DMS114 treated with DMSO at 0.1 percent for 48 hours (cell line): ENCODE data around the gene S100Z.
"Not testable (repeated sequence)": the region's sequence is repeated elsewhere in the genome, so short reads cannot be mapped to it uniquely, and the experiment has no call there.

Source experiments
- DNase-seq: peaks from one replicate; lab custom pipeline; 2025; ENCODE audit not compliant: unreplicated experiment; lab: John Stamatoyannopoulos, UW

The S100Z gene

DNA sequence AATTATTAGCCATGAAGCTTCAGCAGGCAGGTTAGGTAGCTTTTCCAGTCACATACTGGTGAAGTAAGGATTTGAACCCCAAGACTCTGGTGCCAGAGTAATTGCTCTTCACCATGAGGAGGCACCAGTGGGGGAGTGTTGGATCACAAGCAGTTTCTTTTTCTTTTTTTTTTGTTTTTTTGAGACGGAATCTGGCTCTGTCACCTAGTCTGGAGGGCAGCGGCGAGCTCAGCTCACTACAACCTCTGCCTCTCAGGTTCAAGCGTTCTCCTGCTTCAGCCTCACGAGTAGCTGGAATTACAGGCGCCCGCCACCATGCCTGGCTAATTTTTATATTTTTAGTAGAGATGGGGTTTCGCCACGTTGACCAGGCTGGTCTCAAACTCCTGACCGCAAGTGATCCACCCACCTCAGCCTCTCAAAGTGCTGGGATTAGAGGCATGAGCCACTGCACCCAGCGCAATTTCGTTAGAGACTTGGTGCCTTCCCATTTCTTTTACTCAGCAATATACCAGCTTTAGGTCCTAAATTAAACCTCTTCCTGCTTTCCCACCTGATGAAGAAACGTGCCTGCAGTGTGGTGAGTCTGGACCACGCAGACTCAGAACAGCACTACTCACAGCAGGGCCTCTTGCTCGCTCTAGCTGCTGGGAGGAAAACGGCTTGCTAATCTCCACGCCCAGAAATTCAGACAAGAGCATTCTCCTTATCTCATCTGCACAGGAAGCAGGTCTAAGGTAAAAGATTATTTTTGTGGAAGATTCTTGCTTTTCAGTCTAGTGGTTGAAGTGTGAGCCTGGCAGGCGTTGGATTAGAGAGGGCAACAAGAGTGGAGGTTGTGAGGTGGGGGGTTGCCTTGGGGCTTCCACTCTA lies at the start of gene S100Z:
TSS of gene S100Z (plus strand) at position 596 of the 873 bp plus-strand sequence. CDS start 25,346 bp downstream, outside the sequence.
- DNase-seq, result no peak

GRCh38 chr5:76800579-76800978 lies 49.2 kb upstream of the S100Z start:
- DNase-seq, result no peak

- DNase-seq, result no peak
These were observed 48.5 kb upstream of the S100Z start for GRCh38 chr5:76801159-76801802.

DNA sequence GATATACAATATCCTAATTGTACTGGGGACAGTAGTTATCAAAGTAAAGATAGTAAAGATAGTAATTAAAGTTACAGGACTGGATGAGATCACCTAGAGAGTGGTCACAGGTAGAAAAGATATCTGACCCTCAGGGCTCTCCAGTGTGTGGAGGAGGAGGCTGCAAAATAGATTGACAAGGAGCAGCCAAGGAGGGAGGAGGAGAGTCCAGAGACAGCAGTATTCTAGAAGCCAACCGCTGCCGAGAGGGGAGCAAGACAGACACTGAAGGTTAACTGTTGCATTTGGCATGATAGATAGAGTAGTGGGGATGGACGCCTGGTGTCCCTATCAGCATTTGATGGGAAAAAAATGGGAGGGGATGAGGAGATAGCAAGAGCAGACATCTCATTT lies 48.0 kb upstream of the S100Z start:
- no peak for DNase-seq

DNA sequence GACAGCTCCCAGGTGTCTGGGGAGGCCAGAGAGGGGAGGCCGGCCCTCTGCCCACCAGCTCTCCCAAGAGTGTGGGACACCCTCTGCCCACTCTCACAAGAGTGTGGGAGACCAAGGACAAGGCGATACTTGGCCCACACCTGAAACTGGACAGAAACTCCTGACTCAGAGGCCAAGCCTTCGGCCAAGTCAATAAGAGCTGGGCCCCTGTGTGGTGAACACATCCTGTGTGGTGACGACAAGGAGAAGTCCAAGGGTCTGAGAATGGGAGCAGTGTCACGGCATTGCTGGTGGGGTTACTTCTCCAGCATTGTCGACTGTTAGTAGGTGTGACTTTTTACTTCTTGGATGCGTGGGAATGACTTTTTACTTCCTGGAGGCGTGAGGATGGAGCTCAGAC lies 45.5 kb upstream of the S100Z start:
- DNase-seq, result no peak

GRCh38 chr5:76805821-76806505 lies 43.9 kb upstream of the S100Z start:
- no peak for DNase-seq

DNA sequence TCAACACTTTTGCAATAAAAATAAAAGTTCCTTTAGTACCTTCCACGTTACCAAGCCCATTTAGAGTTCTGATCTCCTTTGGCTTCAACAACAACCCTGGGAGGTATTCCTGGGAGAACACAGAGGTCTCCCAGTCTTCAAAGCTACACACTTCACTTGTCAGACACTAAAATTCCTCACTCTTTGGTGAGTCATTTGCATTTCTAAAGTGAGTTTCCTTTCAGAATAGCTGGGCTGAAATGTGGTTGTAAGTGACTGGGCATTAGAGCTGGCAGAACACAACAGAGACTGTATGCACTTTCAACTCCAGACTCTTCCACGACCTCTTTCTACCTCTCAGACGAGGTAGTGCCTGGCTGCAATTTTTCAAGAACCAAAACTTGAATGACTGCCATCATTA lies 42.5 kb upstream of the S100Z start:
- DNase-seq, result no peak

DNA sequence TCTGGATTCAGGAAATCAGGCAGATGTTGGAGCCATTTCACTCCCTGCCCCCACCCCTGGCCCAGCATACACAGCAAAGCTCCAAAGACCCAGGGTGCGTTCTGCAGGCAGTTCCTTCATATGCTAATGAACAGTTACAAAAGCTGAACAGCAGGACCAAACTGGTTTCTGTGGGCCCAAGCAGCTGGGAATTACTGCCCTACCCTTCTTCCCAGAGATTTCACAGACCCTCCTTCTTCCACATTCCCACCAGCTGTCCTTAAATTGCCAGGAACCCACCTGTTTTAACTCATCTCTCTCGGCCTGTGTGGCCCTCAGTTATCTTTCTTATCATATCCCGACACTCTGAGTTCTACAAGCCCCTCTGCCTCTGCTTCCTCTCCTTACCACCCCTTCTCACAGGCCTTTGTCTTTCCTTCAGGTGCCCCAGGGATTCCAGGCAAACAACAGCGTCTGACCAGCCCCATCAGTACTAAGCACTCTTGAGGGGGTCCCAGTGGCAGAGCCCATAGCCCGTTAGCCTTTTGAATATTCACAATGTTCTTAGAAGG lies 41.6 kb upstream of the S100Z start:
- no peak for DNase-seq

DNA sequence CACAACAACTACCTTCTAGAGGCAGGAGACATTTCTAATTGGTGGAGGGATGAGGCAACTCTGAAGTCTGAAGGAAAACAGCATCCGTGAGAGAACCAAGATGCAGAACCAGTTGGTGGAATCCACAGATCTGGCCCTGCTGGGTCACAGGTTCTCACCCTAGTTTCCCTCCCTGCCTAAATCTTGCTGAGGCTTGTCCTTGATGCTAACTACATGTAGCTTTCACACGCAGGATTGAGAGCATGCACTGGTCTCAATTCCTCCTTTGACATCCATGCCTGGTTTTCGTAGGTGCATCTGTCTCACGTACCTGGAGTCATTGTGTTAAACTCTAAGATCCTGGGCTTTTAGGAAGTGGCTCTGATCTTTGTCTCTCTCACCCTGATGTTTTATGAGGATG lies 40.7 kb upstream of the S100Z start:
- DNase-seq, result no peak

DNA sequence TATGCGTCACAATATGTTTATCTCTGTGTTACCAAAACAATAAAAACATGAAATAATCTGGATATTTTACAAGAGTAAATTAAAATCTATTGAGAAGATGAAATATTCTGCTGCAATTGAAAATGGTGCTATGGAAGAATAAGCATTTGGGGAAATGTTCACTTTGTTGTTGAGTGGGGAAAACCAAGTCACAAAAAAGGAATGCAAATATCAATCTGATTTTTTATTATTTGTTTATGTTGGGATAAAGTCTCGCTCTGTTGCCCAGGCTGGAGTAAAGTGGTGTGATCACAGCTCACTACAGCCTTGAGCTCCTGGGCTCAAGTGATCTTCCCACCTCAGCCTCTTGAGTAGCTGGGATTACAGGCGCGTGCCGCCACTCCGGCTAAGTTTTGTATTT lies 39.6 kb upstream of the S100Z start:
- no peak for DNase-seq

GRCh38 chr5:76811214-76811613 lies 38.6 kb upstream of the S100Z start:
- no peak for DNase-seq

DNA sequence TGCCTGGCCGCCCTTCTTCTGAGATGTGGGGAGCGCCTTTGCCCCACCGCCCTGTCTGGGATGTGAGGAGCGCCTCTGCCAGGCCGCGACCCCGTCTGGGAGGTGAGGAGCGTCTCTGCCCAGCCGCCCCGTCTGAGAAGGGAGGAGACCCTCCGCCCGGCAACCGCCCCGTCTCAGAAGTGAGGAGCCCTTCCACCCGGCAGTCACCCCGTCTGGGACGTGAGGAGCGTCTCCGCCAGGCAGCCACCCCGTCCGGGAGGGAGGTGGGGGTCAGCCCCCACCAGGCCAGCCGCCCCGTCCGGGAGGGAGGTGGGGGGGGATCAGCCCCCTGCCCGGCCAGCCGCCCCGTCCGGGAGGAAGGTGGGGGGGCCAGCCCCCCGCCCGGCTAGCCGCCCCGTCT lies 37.6 kb upstream of the S100Z start:
- DNase-seq, result not testable (repeated sequence)

DNA sequence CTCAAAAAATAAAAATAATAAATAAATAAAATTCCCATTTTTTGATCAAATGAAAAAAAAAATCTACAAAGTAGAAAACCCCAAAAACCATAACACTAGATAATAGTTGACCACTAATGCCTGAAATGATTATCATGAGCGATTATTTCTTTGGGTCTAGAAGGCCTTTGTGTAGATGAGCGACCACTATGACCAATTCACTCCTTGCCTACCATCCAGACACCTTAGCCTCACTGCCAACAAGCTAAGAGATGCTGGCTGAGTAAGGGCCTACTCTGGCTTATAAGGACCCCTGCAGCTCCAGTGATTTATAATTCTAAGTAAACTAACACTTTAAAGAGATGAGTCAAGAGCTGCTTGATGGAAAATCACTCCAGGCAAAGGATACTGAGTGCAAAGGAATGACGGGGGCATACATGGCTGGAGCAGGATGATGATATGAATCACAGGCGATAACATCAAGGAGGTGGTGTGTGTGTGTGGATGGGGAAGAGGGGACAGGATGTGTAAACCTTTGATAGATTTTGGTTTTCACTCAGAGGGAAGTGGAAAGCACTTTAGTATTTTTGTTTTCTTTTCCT lies 35.7 kb upstream of the S100Z start:
- DNase-seq, result no peak

DNA sequence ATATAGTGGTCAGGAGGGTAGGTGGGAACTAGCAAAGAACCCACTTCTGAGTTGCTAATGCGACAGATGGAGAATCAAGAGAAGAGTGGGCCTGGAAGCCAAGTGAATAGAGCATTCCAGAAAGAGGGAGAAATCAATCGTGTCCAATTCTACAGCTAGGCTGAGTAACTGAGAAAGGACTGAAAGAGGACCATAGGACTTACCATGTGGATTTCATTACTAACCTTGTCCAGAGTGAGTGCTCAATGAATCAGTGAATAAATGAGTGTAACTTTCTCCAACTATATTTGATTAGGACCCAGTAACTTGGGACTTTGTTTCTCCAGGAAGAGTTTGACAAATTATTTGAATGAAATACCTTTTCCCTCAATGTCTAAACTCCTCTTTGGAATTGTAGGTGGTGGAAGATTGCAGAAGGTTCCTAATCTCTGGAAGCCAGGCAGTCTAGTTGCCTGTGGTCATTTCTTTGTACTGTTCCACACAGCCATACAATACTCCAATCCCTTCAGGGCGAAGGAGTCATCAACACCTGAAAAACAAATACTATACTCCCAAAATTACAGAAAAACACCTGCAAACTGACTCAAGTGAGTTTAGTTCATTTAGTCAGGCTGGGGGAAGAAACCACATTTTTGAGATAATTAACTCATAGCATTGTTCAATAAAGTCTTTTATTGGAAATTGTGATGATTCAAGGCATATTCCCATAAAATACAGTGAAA lies 33.5 kb upstream of the S100Z start:
- DNase-seq, result no peak

DNA sequence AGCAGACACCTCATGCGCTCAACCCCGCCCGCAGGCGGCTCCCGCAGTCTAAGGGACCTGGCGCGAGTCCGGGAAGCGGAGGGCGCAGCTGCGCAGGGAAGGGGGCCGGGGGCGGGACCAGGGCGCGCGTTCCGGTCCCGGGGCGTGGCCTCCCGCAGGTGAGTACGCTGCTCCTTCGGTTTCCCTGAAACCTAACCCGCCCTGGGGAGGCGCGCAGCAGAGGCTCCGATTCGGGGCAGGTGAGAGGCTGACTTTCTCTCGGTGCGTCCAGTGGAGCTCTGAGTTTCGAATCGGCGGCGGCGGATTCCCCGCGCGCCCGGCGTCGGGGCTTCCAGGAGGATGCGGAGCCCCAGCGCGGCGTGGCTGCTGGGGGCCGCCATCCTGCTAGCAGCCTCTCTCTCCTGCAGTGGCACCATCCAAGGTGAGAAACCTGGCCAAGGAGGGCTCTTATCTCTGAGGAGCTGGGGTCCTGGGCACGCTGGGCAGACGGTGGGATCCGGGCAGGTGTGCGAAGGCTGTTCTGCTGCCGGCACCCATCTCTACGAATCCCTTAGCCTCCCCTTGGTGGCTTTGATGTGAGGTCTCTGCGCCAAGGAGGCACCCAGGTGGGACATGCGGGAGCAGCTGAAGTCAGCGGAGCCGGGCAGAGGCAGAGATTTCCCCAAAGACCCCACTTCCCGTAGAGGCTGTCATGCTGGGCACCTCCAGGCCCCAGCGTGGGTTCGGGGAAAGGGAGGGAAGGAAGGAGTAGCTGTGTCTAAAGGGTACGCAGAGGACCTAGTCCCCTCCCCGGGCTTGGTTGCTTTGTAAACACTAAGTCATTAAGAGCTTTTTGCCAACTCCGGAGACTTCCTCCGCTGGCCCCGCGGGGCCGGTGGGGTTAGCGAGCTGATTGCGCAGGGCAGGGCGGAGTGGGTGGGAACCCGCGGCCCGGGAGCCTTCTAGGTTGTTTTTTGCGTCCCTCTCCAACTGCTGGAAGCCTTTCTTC lies 30.7 kb upstream of the S100Z start, which contains the start of gene F2RL1:
TSS of gene F2RL1 (plus strand) at position 187 of the 988 bp plus-strand sequence. CDS start at position 340, 153 bp downstream.
- DNase-seq, result no peak

- DNase-seq, result no peak
These were observed 29.8 kb upstream of the S100Z start for GRCh38 chr5:76819851-76820525.

DNA sequence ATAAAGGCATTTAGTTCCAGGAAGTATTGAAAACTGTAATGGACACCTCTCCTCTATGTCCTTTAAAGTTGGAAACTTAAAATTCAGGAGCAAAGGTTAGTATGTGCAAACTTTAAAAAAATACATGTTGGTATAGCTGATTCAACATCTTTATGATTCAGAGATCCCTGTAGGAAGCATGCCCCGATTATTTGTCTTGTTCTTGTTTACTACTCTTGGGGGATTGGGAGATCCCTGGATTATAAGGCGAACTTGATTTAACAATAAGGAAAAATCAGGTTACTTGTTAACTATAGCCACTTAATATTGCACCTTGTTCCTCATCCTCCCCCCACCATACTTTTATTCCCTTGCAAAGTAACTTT lies 29.3 kb upstream of the S100Z start:
- DNase-seq, result no peak

- no peak for DNase-seq
These were observed 28.7 kb upstream of the S100Z start for GRCh38 chr5:76821136-76821535.
